GM23248 (cell line): Measurements from ENCODE around the gene POSTN.

Experiments used
- EZH2 ChIP-seq: fragments of 200-600 bp; sonication (generic); IDR thresholded peaks from 2 replicates; pipeline ENCODE4 v1.6.1; 2018; ENCODE audit warnings: antibody characterized with exemption, mild to moderate bottlenecking; ENCODE audit not compliant: insufficient read depth, poor library complexity, severe bottlenecking
- EZH2phosphoT487 ChIP-seq: fragments of 200-600 bp; sonication (generic); IDR thresholded peaks from 2 replicates; pipeline ENCODE4 v1.6.1; 2018; ENCODE audit warnings: antibody characterized with exemption, moderate library complexity, mild to moderate bottlenecking, low read depth; ENCODE audit not compliant: insufficient read depth

DNA sequence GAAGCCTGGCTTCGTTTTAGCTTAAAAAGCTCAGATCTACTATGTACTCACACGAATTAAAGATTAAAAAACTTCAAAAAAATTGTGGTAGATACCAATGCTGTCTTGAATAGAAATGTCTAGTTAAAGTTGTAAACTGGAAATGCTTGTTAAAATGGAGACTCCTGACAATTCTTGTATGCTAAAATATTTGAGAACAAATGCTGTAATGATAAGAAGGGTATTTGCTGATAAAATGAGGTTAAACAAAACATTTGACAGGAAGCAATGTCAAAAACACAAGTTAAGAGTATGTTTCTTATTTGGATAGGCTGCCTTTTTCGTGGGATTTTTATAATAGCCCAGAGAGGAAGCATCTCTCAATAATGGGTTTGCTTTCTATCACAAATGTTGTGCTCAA lies 48.0 kb upstream of the POSTN start:
- TF ChIP-seq EZH2 (no peak), EZH2phosphoT487 (no peak)
